K562 (cell line): ENCODE results near the gene WNT7B.

Experiments
- EGR1 ChIP-seq: fragments of 450-650 bp; conservative IDR thresholded peaks from 2 replicates; pipeline ENCODE4 v1.6.1; 2017; ENCODE audit warnings: mild to moderate bottlenecking
- HNRNPUL1 ChIP-seq: fragments of 200-400 bp; formaldehyde crosslinking; IDR thresholded peaks from 2 replicates; pipeline ENCODE4 v1.6.1; 2017; ENCODE audit warnings: low read length
- MAFF ChIP-seq: IDR thresholded peaks from 2 replicates; pipeline ENCODE4 v1.6.1; 2012; ENCODE audit warnings: low read length, improper control_type of control experiment
- POLR2A ChIP-seq: fragments of 450-650 bp; conservative IDR thresholded peaks from 2 replicates; pipeline ENCODE4 v1.6.1; 2016
- POLR3G ChIP-seq: IDR thresholded peaks from 2 replicates; pipeline ENCODE4 v1.6.1; 2011; ENCODE audit not compliant: insufficient read length, insufficient replicate concordance; ENCODE audit errors: extremely low read depth
- SP2 ChIP-seq: IDR thresholded peaks from 2 replicates; pipeline ENCODE4 v1.6.1; 2011; ENCODE audit warnings: mild to moderate bottlenecking, low read depth, low read length, moderate library complexity; ENCODE audit not compliant: poor library complexity, severe bottlenecking; ENCODE audit errors: extremely low read depth
- TEAD1 ChIP-seq, 2 experiments: fragments of 450-650 bp in 1 of 2; sonication (generic) in 1 of 2; formaldehyde crosslinking; IDR thresholded peaks; 2 replicates each; pipeline versions ENCODE4 v1.4.0 to v1.8.0; 2020 to 2022; ENCODE audit warnings: mild to moderate bottlenecking in 2 of 2, missing genetic modification reagents in 1 of 2
- TF ChIP-seq, protein P1 (sequence below), 3 experiments: IDR thresholded peaks in 2 of 3; conservative IDR thresholded peaks in 1 of 3; 2 replicates each; pipeline ENCODE4 v1.5.1; 2011 to 2012; ENCODE audit warnings: low read length in 3 of 3, mild to moderate bottlenecking in 3 of 3, control low read depth in 2 of 3, improper control_type of control experiment in 1 of 3, inconsistent platforms in 1 of 3, low read depth in 1 of 3, mixed read lengths in 1 of 3, moderate library complexity in 1 of 3; ENCODE audit not compliant: insufficient read depth in 2 of 3

DNA sequence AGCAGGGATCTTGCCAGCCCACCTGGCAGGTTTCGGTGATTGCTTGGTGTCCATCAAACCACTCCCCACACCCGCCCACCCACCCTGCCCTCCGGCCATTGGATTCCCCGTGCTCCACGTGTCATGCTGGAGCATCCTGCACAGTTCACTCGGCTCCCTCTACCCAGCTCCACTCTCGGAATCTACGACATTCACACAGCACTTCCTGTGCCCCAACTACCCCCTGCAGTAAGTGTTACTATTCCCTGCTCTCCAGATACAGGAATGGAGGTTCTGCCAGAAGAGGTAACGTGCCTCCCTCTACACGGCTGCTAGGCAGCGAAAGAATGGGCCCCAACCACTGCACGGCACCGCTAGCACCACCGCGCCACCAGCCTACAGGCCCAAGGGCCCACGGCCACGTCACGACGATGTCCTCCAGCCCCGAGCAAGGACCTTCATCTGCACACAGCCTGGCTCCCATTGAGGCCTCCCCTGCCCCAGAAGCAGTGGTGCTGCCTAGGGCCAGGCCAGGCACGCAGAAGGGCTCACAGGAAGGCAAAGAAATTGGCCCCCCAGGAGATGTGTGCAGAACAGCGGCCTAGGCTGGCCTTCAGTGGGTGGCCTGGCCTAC, 27.6 kb downstream of the WNT7B start:
- TF ChIP-seq POLR3G (no peak), MAFF (no peak), EGR1 (no peak), HNRNPUL1 (no peak), POLR2A (no peak), SP2 (no peak), TEAD1 (CRISPR knock-in tag; IDR thresholded peaks at IDR 0.05) (no peak)
- TF ChIP-seq, protein P1, sequence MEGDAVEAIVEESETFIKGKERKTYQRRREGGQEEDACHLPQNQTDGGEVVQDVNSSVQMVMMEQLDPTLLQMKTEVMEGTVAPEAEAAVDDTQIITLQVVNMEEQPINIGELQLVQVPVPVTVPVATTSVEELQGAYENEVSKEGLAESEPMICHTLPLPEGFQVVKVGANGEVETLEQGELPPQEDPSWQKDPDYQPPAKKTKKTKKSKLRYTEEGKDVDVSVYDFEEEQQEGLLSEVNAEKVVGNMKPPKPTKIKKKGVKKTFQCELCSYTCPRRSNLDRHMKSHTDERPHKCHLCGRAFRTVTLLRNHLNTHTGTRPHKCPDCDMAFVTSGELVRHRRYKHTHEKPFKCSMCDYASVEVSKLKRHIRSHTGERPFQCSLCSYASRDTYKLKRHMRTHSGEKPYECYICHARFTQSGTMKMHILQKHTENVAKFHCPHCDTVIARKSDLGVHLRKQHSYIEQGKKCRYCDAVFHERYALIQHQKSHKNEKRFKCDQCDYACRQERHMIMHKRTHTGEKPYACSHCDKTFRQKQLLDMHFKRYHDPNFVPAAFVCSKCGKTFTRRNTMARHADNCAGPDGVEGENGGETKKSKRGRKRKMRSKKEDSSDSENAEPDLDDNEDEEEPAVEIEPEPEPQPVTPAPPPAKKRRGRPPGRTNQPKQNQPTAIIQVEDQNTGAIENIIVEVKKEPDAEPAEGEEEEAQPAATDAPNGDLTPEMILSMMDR (IDR thresholded peaks at IDR 0.05 in 2 of 3, conservative IDR thresholded peaks at IDR 0.05 in 1 of 3; ENCODE audit: insufficient read depth in 2 of 3, low read depth in 1 of 3, low read length in 3 of 3) = no peak
